ENCODE results near the gene SORBS1. TPM values are rescaled to one million over a fixed set of nuclear protein-coding genes. Genes with fewer than 3 reads are reported as not detected.

The SORBS1 gene
- polyA plus RNA-seq, 1 donor from 2014 or later, result 39.5 TPM

DNA sequence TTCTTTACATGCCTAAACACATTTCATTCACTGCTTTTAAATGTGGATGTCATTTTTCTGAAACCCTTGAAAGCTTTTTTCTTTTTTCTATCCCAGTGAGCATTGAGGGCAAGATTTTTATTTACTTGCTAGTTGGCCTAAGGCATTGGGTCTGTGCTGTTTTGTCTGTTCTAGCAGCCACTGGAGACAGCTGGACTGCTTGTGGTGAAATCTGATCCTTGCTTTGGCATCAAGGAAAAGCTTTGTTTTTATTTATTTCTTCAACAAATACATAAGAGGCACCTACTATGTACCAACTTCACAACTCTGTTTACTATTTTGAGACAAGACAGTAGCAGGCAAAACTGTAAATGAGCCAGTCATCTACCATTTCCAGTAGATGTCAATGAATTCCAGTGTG lies 241.9 kb downstream of the SORBS1 start:
- H2AFZ ChIP-seq (ENCODE audit: low read depth, low read length), result no peak overlapping the region
- H3K4me2 ChIP-seq (ENCODE audit: low read length), result no peak overlapping the region
- no peaks in the 10 kb centered on the region for H3K36me3 ChIP-seq (ENCODE audit: insufficient read depth, low read length)
- no peak overlapping the region for H3K9ac ChIP-seq (ENCODE audit: low read length)
- no peaks in the 10 kb centered on the region for H3K27me3 ChIP-seq (ENCODE audit: insufficient read depth, low read depth, low read length)
- H3K4me3 ChIP-seq (ENCODE audit: low read length), result no peak overlapping the region
- no peaks in the 10 kb centered on the region for H3F3A ChIP-seq (ENCODE audit: insufficient read depth, low read length, poor library complexity, severe bottlenecking)
- TF ChIP-seq POLR2AphosphoS5 (IDR thresholded peaks at IDR 0.05), result no peak
- TF ChIP-seq TAF1 (IDR thresholded peaks at IDR 0.05; ENCODE audit: low read depth), result no peak
- TF ChIP-seq EZH2 (IDR thresholded peaks at IDR 0.05; ENCODE audit: borderline replicate concordance, insufficient read depth, low read length, poor library complexity, severe bottlenecking), result no peak
- no peak for TF ChIP-seq RAD21 (conservative IDR thresholded peaks at IDR 0.05)
- no peak for TF ChIP-seq EP300 (conservative IDR thresholded peaks at IDR 0.05; ENCODE audit: poor library complexity, severe bottlenecking)
- TF ChIP-seq, protein P1, sequence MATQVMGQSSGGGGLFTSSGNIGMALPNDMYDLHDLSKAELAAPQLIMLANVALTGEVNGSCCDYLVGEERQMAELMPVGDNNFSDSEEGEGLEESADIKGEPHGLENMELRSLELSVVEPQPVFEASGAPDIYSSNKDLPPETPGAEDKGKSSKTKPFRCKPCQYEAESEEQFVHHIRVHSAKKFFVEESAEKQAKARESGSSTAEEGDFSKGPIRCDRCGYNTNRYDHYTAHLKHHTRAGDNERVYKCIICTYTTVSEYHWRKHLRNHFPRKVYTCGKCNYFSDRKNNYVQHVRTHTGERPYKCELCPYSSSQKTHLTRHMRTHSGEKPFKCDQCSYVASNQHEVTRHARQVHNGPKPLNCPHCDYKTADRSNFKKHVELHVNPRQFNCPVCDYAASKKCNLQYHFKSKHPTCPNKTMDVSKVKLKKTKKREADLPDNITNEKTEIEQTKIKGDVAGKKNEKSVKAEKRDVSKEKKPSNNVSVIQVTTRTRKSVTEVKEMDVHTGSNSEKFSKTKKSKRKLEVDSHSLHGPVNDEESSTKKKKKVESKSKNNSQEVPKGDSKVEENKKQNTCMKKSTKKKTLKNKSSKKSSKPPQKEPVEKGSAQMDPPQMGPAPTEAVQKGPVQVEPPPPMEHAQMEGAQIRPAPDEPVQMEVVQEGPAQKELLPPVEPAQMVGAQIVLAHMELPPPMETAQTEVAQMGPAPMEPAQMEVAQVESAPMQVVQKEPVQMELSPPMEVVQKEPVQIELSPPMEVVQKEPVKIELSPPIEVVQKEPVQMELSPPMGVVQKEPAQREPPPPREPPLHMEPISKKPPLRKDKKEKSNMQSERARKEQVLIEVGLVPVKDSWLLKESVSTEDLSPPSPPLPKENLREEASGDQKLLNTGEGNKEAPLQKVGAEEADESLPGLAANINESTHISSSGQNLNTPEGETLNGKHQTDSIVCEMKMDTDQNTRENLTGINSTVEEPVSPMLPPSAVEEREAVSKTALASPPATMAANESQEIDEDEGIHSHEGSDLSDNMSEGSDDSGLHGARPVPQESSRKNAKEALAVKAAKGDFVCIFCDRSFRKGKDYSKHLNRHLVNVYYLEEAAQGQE (IDR thresholded peaks at IDR 0.05; ENCODE audit: borderline replicate concordance), result no peak
- no peaks in the 10 kb centered on the region for H3K9me3 ChIP-seq (ENCODE audit: low read length)
- H4K20me1 ChIP-seq (ENCODE audit: insufficient read depth), result no peaks in the 10 kb centered on the region
- H3K79me2 ChIP-seq (replicated peaks; ENCODE audit: insufficient read depth, low read length), result no peaks in the 10 kb centered on the region
- no peak overlapping the region for H3K27ac ChIP-seq (ENCODE audit: low read length)
- no peaks in the 10 kb centered on the region for H3K9me2 ChIP-seq (ENCODE audit: insufficient read depth, low read length)

DNA sequence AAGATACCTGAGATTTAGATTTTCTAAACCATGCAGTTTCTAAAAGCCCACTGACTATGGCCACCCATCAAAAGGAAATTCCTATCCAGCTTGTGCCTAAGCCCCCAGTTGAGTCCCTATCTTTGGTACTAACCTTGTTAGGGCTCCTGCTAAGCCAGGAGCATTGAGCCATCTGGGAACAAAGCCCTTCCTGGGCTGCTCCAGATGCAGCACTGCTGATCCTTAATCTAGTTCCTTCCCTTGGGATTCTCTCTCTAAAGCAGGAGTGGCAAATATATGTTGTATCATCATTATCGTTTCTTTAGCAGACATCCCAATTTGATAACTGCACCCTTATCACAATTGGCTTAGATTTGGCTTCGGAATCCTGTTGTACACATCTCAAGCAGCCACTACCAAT lies 245.7 kb downstream of the SORBS1 start:
- no peaks in the 10 kb centered on the region for H3K9me2 ChIP-seq (ENCODE audit: insufficient read depth, low read length)
- H3K27ac ChIP-seq (ENCODE audit: low read length), result no peak overlapping the region
- no peak overlapping the region for H2AFZ ChIP-seq (ENCODE audit: low read depth, low read length)
- H3K27me3 ChIP-seq (ENCODE audit: insufficient read depth, low read depth, low read length), result no peaks in the 10 kb centered on the region
- H3K79me2 ChIP-seq (replicated peaks; ENCODE audit: insufficient read depth, low read length), result no peaks in the 10 kb centered on the region
- H3K9ac ChIP-seq (ENCODE audit: low read length), result no peak overlapping the region
- no peak overlapping the region for H3K4me2 ChIP-seq (ENCODE audit: low read length)
- H3K36me3 ChIP-seq (ENCODE audit: insufficient read depth, low read length), result no peaks in the 10 kb centered on the region
- no peak overlapping the region for H3K4me3 ChIP-seq (ENCODE audit: low read length)
- no peaks in the 10 kb centered on the region for H4K20me1 ChIP-seq (ENCODE audit: insufficient read depth)
- H3K9me3 ChIP-seq (ENCODE audit: low read length), result no peaks in the 10 kb centered on the region
- H3F3A ChIP-seq (ENCODE audit: insufficient read depth, low read length, poor library complexity, severe bottlenecking), result no peaks in the 10 kb centered on the region
- TF ChIP-seq, protein P1 (IDR thresholded peaks at IDR 0.05; ENCODE audit: borderline replicate concordance), result no peak
- TF ChIP-seq POLR2AphosphoS5 (IDR thresholded peaks at IDR 0.05) (no peak), RAD21 (conservative IDR thresholded peaks at IDR 0.05) (no peak), EP300 (conservative IDR thresholded peaks at IDR 0.05; ENCODE audit: poor library complexity, severe bottlenecking) (no peak), SMC3 (conservative IDR thresholded peaks at IDR 0.05; ENCODE audit: poor library complexity) (no peak), TAF1 (IDR thresholded peaks at IDR 0.05; ENCODE audit: low read depth) (no peak), EZH2 (IDR thresholded peaks at IDR 0.05; ENCODE audit: borderline replicate concordance, insufficient read depth, low read length, poor library complexity, severe bottlenecking) (no peak), MXI1 (conservative IDR thresholded peaks at IDR 0.05; ENCODE audit: poor library complexity, severe bottlenecking) (no peak)
- TF ChIP-seq, protein P2, sequence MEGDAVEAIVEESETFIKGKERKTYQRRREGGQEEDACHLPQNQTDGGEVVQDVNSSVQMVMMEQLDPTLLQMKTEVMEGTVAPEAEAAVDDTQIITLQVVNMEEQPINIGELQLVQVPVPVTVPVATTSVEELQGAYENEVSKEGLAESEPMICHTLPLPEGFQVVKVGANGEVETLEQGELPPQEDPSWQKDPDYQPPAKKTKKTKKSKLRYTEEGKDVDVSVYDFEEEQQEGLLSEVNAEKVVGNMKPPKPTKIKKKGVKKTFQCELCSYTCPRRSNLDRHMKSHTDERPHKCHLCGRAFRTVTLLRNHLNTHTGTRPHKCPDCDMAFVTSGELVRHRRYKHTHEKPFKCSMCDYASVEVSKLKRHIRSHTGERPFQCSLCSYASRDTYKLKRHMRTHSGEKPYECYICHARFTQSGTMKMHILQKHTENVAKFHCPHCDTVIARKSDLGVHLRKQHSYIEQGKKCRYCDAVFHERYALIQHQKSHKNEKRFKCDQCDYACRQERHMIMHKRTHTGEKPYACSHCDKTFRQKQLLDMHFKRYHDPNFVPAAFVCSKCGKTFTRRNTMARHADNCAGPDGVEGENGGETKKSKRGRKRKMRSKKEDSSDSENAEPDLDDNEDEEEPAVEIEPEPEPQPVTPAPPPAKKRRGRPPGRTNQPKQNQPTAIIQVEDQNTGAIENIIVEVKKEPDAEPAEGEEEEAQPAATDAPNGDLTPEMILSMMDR (IDR thresholded peaks at IDR 0.05; ENCODE audit: poor library complexity, severe bottlenecking), result no peak

Data from neural cell (in vitro differentiated cells).